Pancreas (tissue), 10 donors: ENCODE results near the gene ARHGAP6. TPM values are rescaled to one million over a fixed set of nuclear protein-coding genes. Genes with fewer than 3 reads are reported as not detected.

Source experiments
- ATAC-seq, 4 donors: fragments of 200-7000 bp; cut with Tn5 transposase; one replicate each; pipeline versions ENCODE4 v1.8.0 to v1.9.1; 2020; ENCODE audit warnings: mild to moderate bottlenecking in 4 of 4, moderate library complexity in 4 of 4
- DNase-seq, 6 donors: peaks; one replicate each; pipeline ENCODE4 v3.0.0-alpha.2; 2020
- FAIRE-seq: peaks from 2 replicates; lab custom pipeline; 2012; peaks lifted over from hg19 to GRCh38; lab: Jason Lieb, UNC
- H3K27ac ChIP-seq, 4 donors: fragments of 200-600 bp; sonication (generic); 1 replicate in 3 of 4; 2 replicates in 1 of 4; pipeline versions ENCODE4 v1.5.0 to v1.8.0; 2020
- H3K27me3 ChIP-seq, 4 donors: fragments of 200-600 bp; one replicate each; pipeline ENCODE4 v1.8.0; 2021
- H3K36me3 ChIP-seq, 3 donors: fragments of 200-600 bp; sonication (generic) in 1 of 3; one replicate each; pipeline versions ENCODE4 v1.5.0 to v1.8.0; 2020 to 2021
- H3K4me1 ChIP-seq, 3 donors: fragments of 200-600 bp; one replicate each; pipeline ENCODE4 v1.8.0; 2021
- H3K4me3 ChIP-seq, 4 donors: fragments of 200-600 bp; sonication (generic) in 2 of 4; one replicate each; pipeline versions ENCODE4 v1.5.0 to v1.8.0; 2020 to 2021
- H3K9me3 ChIP-seq, 4 donors: fragments of 200-600 bp; one replicate each; pipeline ENCODE4 v1.8.0; 2021
- WGBS, 2 donors: extraction: QIAGEN DNeasy Blood & Tissue Kit; methylation state at CpG; one replicate each; pipeline ENCODE4 v1.1.7; 2013; 5-methylcytosine and 5-hydroxymethylcytosine counted together
- intact Hi-C, 3 donors: fragments of 100-400 bp; cut with DNase I; formaldehyde crosslinking; loops; one replicate each; pipeline versions ENCODE4 v1.11.1 to v1.14.2; 2022
- polyA plus RNA-seq, 2 donors: library from polyadenylated mRNA; stranded (reverse); fragments of 200-250 nt; gene quantifications; one replicate each; pipeline ENCODE4 v1.2.3, GENCODE V29; 2013
- total RNA-seq, 6 donors: library from RNA; stranded (reverse); fragmentation: NEBNext Ultra II Directional in 4 of 6; extraction: Animal tissue kit (Norgen Biotek cat#: 25700) in 4 of 6; gene quantifications; one replicate each; pipeline versions ENCODE4 v1.2.1 to v1.2.4, GENCODE V29; 2021 to 2023
- TF ChIP-seq, protein P1 (sequence below), 4 donors: fragments of 200-600 bp; sonication (generic) in 3 of 4; IDR thresholded peaks; one replicate each; pipeline versions ENCODE4 v1.5.0 to v1.8.0; 2021; ENCODE audit warnings: antibody characterized with exemption in 4 of 4
- donor health status: healthy with polysubstance abuse.
- donor health status: DM: no; HTN: no; CAD: no; lungs with moderate emphysema.
- donor health status: DM: no; HTN: no; CAD: no.
- donor health status: control.
- donor health status: control.
- donor health status: Bipolar disorder and iron deficiency.
- donor health status: DM: yes; HTN: yes; CAD: no.
- donor health status: DM: no; HTN: no; CAD: no.
- donor health status: DM: no; HTN: no; CAD: no.
- donor health status: DM: yes; HTN: yes; CAD: no.

Gene ARHGAP6
- total and polyA plus RNA-seq, 8 donors: 0.79 to 3.3 (median 1.1) TPM

DNA sequence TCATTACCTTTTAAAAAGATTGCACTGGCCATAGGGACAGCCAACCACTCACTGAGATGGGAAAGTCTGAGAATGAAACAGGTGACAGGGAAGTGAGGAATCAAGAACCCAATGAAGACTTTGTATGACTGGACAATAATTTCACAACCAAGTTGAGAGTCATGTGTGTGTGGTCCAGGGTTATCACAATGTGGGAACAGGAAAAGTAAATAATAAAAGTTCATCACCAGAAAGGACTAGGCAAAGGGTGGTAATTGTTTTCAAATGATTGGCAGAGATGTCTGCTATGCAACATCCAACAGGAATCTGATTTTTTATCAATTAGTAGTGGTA, 243.2 kb downstream of the ARHGAP6 start:
- Histone ChIP-seq H3K27ac (no peak overlapping the region), H3K9me3 (no peaks in the 10 kb centered on the region), H3K36me3 (no peaks in the 10 kb centered on the region), H3K4me1 (no peaks in the 10 kb centered on the region), H3K4me3 (no peak overlapping the region), H3K27me3 (peaks cover 0 to 8% (median 1%) of the 10 kb centered on the region in 4 donors)
- DNase-seq (no peak), FAIRE-seq (no peak), ATAC-seq (peak in 3 of 4 donors; percentile 14 to 65 (median 64))
- intact Hi-C loops: no loop called here
- TF ChIP-seq, protein P1, sequence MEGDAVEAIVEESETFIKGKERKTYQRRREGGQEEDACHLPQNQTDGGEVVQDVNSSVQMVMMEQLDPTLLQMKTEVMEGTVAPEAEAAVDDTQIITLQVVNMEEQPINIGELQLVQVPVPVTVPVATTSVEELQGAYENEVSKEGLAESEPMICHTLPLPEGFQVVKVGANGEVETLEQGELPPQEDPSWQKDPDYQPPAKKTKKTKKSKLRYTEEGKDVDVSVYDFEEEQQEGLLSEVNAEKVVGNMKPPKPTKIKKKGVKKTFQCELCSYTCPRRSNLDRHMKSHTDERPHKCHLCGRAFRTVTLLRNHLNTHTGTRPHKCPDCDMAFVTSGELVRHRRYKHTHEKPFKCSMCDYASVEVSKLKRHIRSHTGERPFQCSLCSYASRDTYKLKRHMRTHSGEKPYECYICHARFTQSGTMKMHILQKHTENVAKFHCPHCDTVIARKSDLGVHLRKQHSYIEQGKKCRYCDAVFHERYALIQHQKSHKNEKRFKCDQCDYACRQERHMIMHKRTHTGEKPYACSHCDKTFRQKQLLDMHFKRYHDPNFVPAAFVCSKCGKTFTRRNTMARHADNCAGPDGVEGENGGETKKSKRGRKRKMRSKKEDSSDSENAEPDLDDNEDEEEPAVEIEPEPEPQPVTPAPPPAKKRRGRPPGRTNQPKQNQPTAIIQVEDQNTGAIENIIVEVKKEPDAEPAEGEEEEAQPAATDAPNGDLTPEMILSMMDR (IDR thresholded peaks at IDR 0.05): no peak

DNA sequence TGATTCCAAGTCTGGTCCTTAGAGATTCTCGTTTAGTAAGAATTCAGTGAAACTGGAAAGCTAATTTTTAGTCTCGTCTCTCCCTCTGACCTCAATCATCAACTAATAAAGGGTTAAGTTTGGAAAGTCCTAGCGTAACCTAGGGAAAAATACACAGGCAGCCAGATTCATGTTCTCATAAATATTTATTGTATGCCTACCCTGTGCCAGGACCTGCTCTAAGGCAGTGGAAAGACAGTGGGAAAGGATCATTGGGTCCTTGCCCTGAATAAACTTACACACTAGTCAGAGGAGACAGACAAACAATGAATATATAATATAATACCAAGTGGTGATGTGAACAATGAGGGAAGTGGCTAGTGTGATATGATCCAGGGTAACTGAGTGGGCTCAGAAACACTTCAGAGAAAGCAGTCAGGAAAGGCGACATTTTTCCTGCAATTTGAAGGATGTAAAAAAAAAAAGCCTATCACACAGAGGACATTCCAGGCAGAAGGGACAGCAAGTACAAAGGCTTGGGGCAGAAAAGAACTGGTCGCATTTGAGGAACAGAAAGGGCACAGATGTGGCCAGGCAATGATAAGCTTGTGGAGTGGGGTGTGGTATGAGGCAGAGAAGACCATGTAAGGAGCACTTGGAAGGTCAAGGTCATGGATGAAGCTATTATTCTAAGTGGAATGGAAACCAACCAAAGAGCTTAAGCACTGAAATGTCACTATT, 243.8 kb downstream of the ARHGAP6 start:
- no peak overlapping the region for H3K27ac ChIP-seq
- H3K9me3 ChIP-seq: no peaks in the 10 kb centered on the region
- peaks cover 0 to 4% (median 0%) of the 10 kb centered on the region in 4 donors for H3K27me3 ChIP-seq
- FAIRE-seq (peak; percentile 37), DNase-seq (no peak), ATAC-seq (peak in 2 of 4 donors; percentile 72)
- no peaks in the 10 kb centered on the region for H3K36me3 ChIP-seq
- intact Hi-C loops: no loop called here
- TF ChIP-seq, protein P1 (IDR thresholded peaks at IDR 0.05): no peak
- no peaks in the 10 kb centered on the region for H3K4me1 ChIP-seq
- H3K4me3 ChIP-seq: no peak overlapping the region
- 53 to 58% methylated on average over 5 of the region's 5 CpGs for WGBS, 2 donors

DNA sequence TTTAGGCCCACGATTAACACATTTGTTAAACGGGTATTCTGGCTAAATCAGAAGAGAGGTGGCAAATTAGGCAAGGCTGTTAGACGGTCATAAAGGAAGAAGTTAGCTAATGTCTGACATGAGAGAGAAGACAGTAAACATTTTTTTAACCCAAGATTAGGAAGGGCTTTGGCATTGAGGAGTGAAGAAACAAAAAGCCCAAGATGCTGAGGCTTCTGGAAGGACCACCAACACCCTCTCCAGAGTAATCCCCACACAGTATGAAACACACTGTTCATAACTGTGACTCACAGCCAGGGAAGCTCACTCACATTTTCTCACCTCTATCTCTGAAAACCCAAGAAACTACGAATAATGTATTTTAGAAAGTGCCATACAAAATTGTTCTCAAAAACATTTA, 244.9 kb downstream of the ARHGAP6 start:
- peaks cover 0 to 3% (median 0%) of the 10 kb centered on the region in 4 donors for H3K27me3 ChIP-seq
- FAIRE-seq: no peak
- intact Hi-C loops: no loop called here
- no peak overlapping the region for H3K4me3 ChIP-seq
- no peak for DNase-seq
- H3K27ac ChIP-seq: no peak overlapping the region
- H3K36me3 ChIP-seq: no peaks in the 10 kb centered on the region
- TF ChIP-seq, protein P1 (IDR thresholded peaks at IDR 0.05): no peak
- no peak for ATAC-seq
- 65 to 78% methylated on average over 4 of the region's 4 CpGs for WGBS, 2 donors
- H3K9me3 ChIP-seq: no peaks in the 10 kb centered on the region
- no peaks in the 10 kb centered on the region for H3K4me1 ChIP-seq

DNA sequence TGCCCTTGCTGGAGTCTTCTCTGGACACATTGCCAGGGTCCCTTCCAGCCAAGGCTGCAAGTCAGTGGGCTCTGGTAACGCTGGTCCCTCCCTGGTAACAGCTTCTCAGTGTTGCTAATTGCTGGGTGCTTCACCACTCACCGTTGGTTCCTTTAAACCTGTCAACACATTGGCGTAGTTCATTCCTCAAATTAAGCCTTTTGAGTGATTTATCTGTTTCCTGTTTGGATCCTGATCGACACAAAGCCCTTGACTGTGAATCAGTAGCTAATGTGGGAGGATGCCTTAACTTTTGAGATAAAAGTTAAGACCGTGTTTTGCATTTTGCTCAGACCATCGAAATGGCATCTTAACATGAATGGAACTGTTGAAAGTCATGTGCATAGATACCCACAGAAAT, 246.6 kb downstream of the ARHGAP6 start:
- intact Hi-C loops: no loop called here
- FAIRE-seq (no peak), DNase-seq (no peak), ATAC-seq (no peak)
- Histone ChIP-seq H3K4me3 (no peak overlapping the region), H3K27ac (no peak overlapping the region), H3K27me3 (peaks cover 0 to 3% (median 0%) of the 10 kb centered on the region in 4 donors), H3K4me1 (no peaks in the 10 kb centered on the region), H3K36me3 (no peaks in the 10 kb centered on the region), H3K9me3 (no peaks in the 10 kb centered on the region)
- TF ChIP-seq, protein P1 (IDR thresholded peaks at IDR 0.05): no peak
- WGBS, 2 donors: 43 to 48% methylated on average over 6 of the region's 6 CpGs

DNA sequence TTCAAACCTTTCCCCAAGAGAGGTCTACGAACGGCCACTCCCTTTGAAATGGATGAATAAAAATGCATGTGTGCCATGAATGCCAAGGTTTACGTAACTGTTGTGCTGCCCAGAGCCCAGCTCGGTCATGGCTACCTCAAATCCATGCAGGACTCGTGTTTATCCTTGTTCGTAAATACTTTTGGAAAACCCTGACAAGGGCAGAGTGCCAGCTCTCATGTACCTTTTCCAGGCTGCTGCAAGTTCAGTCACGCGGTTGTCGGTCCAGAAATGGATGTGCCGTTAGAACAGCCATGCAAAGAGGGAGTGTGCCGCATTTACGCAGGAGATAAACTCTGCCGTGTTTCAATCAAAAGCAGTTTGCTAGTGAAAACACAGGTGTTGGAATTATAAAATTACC, 249.1 kb downstream of the ARHGAP6 start:
- FAIRE-seq (no peak), DNase-seq (peak in 1 of 6 donors; percentile 11), ATAC-seq (no peak)
- no peak overlapping the region for H3K27ac ChIP-seq
- intact Hi-C loops: no loop called here
- 79 to 80% methylated on average over 13 of the region's 13 CpGs for WGBS, 2 donors
- H3K36me3 ChIP-seq: no peaks in the 10 kb centered on the region
- peaks cover 0 to 3% (median 0%) of the 10 kb centered on the region in 4 donors for H3K27me3 ChIP-seq
- TF ChIP-seq, protein P1 (IDR thresholded peaks at IDR 0.05): no peak
- no peaks in the 10 kb centered on the region for H3K9me3 ChIP-seq
- H3K4me1 ChIP-seq: no peaks in the 10 kb centered on the region
- H3K4me3 ChIP-seq: no peak overlapping the region
